HUES6 (cell line): ENCODE results near the gene RGMA.
"Not testable (repeated sequence)": the region's sequence is repeated elsewhere in the genome, so short reads cannot be mapped to it uniquely, and the experiment has no call there.

ENCODE experiments used
- H3K27ac ChIP-seq: 2 replicates; pipeline ENCODE4 v1.7.0; 2013; ENCODE audit warnings: low read depth, mild to moderate bottlenecking, low read length, inconsistent platforms
- H3K27me3 ChIP-seq: 2 replicates; pipeline ENCODE4 v1.6.1; 2013; ENCODE audit warnings: low read length; ENCODE audit not compliant: control insufficient read depth, insufficient read depth
- H3K36me3 ChIP-seq: 2 replicates; pipeline ENCODE4 v1.6.1; 2013; ENCODE audit warnings: low read length; ENCODE audit not compliant: control insufficient read depth, insufficient read depth
- H3K4me1 ChIP-seq: 2 replicates; pipeline ENCODE4 v1.6.1; 2013; ENCODE audit warnings: low read length; ENCODE audit not compliant: control insufficient read depth, insufficient read depth
- H3K4me3 ChIP-seq: 2 replicates; pipeline ENCODE4 v1.5.1; 2013; ENCODE audit warnings: low read depth, low read length
- H3K9ac ChIP-seq: one replicate; pipeline ENCODE4 v1.6.1; 2013; ENCODE audit warnings: mild to moderate bottlenecking, low read length
- H3K9me3 ChIP-seq: 2 replicates; pipeline ENCODE4 v1.6.1; 2013; ENCODE audit warnings: low read depth, low read length; ENCODE audit not compliant: control insufficient read depth, insufficient read depth

Gene RGMA

DNA sequence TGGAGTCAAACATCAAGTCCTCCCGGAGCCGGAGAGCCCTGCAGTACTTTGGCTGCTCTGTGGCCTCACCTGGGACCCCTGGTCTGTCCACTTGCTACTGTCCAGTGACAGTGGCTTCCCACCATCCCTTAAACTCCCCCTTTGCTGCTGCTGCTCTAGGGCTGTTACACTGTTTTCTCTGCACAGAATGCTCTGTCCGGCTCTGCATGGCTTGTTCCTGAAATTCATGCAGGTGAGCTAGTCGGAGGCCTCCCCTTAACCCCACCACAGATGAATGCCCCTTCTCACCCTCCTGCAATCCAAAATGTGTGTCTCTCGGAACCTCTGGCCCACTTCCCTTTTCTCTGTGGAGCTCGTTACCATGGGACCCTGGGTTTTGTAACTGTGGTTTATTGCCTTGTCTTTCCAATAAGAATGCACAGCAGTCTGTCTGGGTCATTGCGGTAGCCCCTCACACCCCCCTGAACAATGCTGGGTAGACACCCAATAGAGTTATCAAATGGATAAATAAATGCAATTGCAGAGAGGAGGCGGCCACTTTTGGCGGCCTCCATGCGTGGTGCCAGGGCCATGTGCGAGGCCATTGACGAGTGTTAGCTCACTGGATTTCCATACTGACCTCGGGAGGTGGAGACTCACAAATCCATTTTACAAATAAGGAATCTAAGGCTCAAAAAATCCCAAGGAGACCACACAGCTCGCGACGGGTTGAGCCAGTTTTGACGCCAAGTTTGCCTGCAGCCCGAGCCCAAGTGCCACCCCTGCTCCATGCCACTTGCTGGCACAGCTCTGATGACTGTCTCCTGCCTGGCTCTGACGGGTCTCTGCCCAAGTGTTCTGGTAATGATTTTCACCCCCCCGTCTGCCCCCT lies 48.5 kb downstream of the RGMA start:
- H3K9ac ChIP-seq: no peak overlapping the region
- H3K36me3 ChIP-seq: peaks cover 27% of the 10 kb centered on the region
- H3K27me3 ChIP-seq: no peaks in the 10 kb centered on the region
- no peaks in the 10 kb centered on the region for H3K9me3 ChIP-seq
- H3K27ac ChIP-seq: no peak overlapping the region
- H3K4me3 ChIP-seq: no peak overlapping the region
- peaks cover 3% of the 10 kb centered on the region; the same call in 1 of the 2 replicates for H3K4me1 ChIP-seq

DNA sequence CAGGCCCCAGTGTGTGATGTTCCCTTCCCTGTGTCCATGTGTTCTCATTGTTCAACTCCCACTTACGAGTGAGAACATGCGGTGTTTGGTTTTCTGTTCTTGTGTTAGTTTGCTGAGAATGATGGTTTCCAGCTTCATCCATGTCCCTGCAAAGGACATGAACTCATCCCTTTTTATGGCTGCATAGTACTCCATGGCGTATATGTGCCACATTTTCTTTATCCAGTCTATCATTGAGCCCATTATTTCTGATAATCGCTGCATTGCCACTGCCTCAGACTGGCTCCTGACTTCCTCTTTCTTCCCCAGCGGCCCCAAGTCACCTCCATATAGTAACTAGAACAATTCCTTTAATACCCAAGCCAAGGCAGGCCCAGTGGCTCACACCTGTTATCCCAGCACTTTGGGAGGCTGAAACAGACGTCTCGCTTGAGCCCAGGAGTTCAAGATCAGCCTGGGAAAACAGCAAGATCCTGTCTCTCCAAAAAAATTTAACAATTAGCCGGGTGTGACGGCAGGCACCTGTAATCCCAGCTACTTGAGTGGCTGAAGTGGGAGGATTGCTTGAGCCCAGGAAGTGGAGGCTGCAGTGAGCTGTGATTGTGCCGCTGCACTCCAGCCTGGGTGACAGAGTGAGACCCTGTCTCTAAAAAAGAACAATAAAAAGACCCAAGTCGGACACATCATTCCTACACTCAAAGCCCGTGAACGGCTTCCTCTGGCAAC lies 49.3 kb downstream of the RGMA start:
- peaks cover 19% of the 10 kb centered on the region for H3K36me3 ChIP-seq
- not testable (repeated sequence) for H3K27me3 ChIP-seq, H3K4me1 ChIP-seq, H3K9ac ChIP-seq, H3K4me3 ChIP-seq, H3K9me3 ChIP-seq, H3K27ac ChIP-seq

DNA sequence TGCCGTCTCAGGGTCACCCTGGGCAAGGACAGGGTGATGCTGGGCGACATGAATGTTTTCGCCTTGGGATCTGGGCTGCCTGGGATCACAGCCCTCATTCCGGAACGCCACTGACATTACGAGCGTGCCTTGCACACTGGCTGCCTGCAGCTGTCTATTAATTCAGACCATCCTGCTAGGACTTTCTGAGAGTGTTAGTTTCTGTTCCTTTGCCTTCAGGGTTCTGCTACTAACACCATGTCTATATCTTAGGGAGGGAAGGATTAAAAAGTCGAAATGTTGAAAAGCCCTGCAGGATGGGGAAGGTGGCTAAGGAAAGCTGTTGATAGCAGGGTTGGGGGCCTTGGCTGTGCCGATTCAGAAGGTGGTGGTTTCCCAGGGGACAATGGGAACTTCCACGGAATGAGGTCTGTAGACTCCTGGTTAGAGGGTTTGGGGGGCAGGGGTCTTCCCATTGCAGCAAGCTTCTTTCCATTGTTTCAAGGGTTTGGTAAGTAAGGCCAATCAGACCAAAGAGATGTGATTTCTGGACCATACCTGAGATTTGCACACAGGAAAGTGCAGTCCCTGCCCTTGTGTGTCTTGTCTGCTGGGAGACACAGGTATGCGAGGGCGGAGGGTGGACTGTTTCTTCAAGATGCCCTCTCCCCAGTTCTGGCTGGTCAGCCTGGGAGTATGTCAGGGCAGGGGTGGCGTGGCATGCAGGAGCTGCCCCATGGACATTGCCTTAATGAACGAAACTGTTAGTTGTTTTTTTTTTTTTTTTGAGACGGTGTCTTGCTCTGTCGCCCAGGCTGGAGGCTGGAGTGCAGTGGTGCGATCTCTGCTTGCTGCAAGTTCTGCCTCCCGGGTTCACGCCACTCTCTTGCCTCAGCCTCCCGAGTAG lies 50.9 kb downstream of the RGMA start:
- Histone ChIP-seq H3K4me3 (no peak overlapping the region), H3K27me3 (no peaks in the 10 kb centered on the region), H3K9ac (no peak overlapping the region), H3K27ac (no peak overlapping the region), H3K36me3 (peaks cover 4% of the 10 kb centered on the region), H3K4me1 (peaks cover 3% of the 10 kb centered on the region; the same call in 1 of the 2 replicates), H3K9me3 (no peaks in the 10 kb centered on the region)

DNA sequence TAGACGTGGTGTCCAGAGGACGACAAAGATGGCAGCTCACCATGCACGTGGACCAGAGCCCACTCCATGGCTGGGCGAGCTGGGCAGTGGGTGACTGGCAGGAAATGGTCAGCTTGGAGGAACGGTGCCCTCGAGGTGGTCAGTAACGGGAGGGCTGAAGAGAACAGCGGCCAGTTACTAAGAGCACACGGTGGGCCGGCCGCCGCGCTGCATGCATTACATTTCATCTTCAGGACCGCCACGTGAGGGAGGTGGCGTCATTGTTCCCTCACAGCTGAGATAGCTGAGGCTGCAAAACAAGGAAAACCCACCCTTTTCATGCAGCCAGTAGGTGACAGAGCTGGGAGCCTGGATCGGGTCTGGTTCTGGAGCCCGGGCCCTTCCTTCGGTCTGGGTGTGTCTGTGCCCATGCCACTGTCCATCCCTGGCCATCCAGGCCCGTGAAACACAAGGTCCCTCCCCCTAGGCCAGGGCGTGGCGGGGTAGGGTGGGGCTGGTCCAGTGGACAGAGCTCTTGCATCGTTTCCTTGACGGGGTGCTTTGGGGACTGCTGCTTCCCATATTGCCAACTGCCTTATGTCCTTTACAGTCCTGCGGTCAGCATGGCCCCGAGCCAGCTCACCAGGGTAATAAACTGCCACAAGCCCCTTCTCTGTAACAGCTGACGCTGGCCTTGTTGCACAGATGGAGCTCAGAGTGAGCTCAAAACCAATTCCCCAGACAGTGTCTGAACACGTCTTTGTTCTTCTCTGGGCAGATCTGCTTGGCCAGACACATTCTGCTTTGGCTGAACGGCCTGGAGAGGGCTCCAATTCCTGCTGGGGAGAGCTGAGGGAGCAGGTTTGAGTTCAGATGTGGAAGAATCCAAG lies 51.8 kb downstream of the RGMA start:
- no peaks in the 10 kb centered on the region for H3K9me3 ChIP-seq
- H3K9ac ChIP-seq: no peak overlapping the region
- no peak overlapping the region for H3K4me3 ChIP-seq
- no peaks in the 10 kb centered on the region for H3K36me3 ChIP-seq
- peaks cover 3% of the 10 kb centered on the region; the same call in 1 of the 2 replicates for H3K4me1 ChIP-seq
- no peak overlapping the region for H3K27ac ChIP-seq
- H3K27me3 ChIP-seq: no peaks in the 10 kb centered on the region

DNA sequence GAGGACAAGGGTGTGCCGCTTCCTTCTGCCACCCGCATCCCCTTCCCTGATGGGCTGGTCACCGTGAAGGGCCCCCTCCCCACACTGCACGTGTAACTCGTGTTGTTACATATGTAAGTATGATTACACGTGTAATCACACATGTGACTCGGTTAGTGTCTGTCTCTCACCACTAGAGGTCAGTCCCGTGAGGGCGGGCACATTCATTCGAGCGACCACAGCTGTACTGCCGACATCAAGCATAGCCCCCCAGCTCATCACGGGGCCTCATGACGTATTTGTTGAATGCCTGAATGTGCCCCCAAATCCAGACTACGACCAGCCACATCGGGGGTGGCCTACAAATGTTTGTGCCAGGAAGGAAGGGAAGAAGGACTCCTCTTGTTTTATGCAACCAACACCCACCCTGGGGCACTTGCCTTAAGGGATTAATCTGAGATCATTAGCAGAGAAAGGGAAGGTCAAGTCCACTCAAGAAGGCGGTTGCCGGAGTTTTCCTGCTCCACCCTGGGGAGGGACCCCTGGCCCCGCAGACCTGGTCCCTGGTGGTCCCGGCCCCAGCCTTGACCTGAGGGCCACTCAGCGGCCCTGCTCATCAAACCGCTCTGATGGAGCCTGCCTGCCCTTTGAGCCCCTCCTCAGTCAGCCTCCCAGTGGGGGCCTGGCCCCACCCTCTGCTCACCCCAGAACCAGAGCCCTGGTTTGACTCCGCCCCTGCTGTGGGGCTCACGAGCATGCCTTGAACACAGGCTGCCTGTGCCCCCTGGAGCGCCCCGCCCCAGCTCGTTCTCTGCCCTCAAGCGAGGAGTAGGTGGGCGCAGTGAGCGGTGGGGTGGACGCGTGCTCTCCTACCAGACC lies 52.8 kb downstream of the RGMA start:
- Histone ChIP-seq H3K27me3 (no peaks in the 10 kb centered on the region), H3K4me3 (no peak overlapping the region), H3K9me3 (no peaks in the 10 kb centered on the region), H3K9ac (no peak overlapping the region), H3K27ac (no peak overlapping the region), H3K36me3 (no peaks in the 10 kb centered on the region), H3K4me1 (peaks cover 3% of the 10 kb centered on the region; the same call in 1 of the 2 replicates)

DNA sequence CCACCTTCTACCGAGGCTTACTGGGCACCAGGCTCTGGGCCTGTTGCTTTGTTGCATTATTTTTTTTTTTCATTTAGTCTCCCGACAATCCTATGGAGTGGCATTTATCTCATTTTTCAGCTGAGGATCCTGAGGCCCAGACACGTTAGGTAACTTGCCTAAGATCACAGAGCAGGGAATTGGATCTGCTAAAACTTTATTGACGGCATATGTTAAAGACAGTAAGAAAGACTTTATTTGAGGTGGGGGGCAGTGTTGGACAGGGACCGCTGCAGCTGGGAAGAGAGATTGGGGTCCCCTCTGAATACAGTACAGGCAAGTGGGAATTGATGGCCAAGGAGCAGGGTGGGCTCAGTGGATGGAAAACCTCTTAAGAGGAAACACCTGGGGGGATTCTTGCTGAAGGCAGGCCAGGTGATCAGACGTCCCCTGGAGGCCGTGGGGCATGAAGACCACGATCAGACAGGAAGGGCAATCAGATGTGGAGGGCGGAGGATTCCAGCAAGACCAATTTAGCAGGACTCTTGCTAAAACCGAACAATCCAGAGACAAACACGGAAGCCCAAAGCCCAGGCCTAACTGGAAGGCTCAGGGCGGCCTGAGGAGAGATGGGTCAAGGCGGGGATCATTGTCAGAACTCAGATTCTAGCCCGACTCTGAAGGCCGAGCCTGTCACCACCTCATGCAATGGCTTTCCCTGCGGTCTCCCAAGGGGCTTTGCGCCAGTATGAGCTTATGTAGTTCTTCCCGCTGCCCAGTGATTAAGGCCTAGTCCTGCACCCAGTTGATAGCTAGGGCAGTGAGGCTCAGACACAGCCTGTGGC lies 53.7 kb downstream of the RGMA start:
- Histone ChIP-seq H3K27ac (no peak overlapping the region), H3K9ac (no peak overlapping the region), H3K9me3 (no peaks in the 10 kb centered on the region), H3K36me3 (no peaks in the 10 kb centered on the region), H3K4me3 (no peak overlapping the region), H3K27me3 (no peaks in the 10 kb centered on the region), H3K4me1 (peaks cover 9% of the 10 kb centered on the region; the same call in 1 of the 2 replicates)

DNA sequence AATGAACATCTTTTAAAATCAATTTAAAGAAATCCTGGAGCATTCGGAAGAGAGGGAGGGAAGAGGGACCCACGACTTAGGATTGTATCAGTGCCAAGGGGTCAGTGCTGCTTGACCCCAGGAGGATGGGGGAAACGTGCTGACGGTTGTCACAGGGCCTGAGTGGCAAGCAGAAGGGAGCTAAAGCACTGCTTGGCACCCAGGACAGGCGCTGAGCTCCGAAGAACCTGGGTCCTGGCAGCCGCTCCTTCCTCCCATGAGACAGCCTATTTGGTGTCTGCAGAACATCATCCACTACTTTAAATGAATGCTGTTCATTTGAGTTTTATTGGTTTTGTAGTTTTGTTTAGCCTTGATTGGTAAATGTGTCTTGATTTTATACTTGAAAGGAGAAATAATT lies 54.5 kb downstream of the RGMA start:
- Histone ChIP-seq H3K4me3 (no peak overlapping the region), H3K4me1 (peaks cover 14% of the 10 kb centered on the region; the same call in 1 of the 2 replicates), H3K27ac (no peak overlapping the region), H3K9ac (no peak overlapping the region), H3K9me3 (no peaks in the 10 kb centered on the region), H3K27me3 (no peaks in the 10 kb centered on the region), H3K36me3 (no peaks in the 10 kb centered on the region)

DNA sequence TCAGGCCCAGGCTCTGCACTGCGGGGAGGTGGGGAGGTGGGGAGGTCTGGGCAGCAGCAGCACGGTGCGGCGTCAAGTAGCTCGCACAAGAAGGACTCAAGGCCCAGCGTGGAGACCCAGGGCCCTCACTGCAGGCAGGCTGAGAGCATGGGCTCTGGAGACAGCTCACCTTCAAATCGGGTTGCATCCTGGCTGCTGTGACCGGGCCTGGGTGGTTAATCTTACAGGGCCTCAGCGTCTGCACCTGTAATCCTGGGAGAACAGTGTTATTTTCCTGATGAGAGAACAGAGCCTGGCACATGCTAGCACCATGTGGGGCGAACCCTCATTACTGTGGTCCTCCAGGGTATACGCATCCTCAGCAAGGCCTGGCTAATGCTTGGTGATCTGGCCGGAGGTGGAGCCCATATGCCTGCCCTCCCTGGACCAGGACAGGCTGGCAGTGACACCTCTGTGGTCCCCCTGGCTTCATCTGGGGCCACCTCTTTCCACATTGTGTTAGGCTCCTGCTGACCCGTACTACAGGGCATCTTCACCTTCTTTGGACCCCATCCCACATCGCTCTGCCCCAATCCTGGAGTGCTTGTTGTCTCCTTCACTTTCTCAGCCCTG lies 55.5 kb downstream of the RGMA start:
- Histone ChIP-seq H3K27me3 (no peaks in the 10 kb centered on the region), H3K9ac (peak overlapping the region; percentile 12), H3K4me3 (no peak overlapping the region), H3K4me1 (peaks cover 22% of the 10 kb centered on the region; the same call in 1 of the 2 replicates), H3K9me3 (no peaks in the 10 kb centered on the region), H3K36me3 (no peaks in the 10 kb centered on the region), H3K27ac (no peak overlapping the region)
